Stimulated activated CD8-positive, alpha-beta memory T cell treated with anti-CD3 and anti-CD28 coated beads, Interleukin-15, amount 100 ng/mL, for 24 hours (primary cell): ENCODE results near the gene PPP1R1C.

Experiments used
- DNase-seq: peaks from one replicate; pipeline ENCODE4 v3.0.0-alpha.2; 2020; ENCODE audit warnings: low read depth

Gene PPP1R1C

DNA sequence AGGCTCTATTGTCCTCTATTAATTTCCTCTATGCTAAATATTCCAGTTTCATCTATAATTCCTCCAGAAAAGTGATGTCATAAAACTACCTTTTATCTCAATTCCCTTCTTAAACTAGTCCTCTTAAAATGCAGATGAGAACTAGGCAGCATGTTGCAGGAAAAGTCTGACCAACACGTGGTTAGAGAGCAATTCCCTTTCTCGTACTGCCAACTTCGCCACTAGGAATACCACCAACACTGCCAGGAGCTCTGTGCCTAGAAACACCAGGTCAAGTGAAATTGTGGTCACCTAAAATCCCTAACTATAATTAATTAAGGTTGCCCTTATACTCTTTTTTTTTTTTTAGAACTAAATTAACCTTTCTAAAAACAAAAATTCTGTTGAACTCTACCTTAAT lies 127.7 kb downstream of the PPP1R1C start:
- DNase-seq, result no peak

DNA sequence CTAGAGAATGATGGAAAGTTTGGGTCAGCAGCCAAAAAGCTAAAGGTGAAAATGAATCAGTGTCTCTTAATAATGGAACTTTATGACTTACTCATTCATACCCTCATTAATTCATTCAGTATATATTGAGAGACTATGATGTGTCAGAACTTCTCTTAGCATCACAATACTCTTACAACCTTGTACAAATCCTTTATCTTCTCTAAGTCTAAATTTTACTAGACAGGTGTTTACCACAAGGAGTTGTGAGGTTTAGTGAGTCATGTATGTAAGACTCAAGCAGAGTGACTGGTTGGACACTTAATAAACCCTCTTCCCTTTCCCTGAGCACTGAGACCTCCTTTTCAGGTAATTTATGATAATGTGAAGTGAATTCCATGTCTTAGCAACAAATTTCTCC lies 129.6 kb downstream of the PPP1R1C start:
- no peak for DNase-seq

DNA sequence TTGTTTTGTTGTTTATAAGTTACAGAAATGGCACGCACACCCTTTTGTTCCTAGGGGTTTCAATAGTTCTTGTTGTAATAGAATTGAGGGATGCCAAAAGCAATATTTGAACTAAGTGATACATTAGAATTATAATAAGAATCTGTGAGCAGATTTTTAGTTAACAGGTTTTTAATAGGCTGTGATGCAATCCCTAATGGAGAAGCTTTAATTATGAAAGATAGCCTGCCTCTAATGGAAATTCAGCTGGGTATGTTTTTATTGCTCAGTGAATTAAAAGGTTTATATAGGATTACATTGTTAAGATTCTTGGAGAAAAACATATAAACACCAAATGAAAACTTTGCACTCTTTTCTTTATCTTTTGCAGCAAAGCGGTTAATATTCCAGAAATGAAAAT lies 131.1 kb downstream of the PPP1R1C start:
- no peak for DNase-seq

DNA sequence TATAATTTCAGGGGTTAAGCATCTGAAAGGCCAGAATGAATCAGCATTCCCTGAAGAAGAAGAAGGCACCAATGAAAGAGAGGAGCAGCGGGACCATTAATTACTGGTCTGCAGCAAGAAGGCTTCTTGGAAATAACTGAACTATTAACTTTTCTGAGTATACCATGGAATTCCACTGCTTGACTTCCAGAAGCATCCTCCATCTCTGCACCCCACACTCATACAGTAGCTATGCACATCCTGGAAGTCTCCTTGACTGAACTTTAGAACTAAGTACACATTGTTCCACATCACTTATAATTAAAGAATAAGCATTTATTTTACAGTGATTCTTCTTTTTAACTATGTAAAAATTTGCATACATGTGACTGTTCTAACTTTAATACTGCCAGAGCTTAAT lies 131.5 kb downstream of the PPP1R1C start:
- no peak for DNase-seq

GRCh38 chr2:182128821-182129707 lies 143.4 kb downstream of the PPP1R1C start:
- DNase-seq, result no peak

GRCh38 chr2:182132605-182133004 lies 147.0 kb downstream of the PPP1R1C start:
- DNase-seq, result no peak

- DNase-seq, result no peak
Observed at GRCh38 chr2:182133195-182133891, 147.7 kb downstream of the PPP1R1C start.

DNA sequence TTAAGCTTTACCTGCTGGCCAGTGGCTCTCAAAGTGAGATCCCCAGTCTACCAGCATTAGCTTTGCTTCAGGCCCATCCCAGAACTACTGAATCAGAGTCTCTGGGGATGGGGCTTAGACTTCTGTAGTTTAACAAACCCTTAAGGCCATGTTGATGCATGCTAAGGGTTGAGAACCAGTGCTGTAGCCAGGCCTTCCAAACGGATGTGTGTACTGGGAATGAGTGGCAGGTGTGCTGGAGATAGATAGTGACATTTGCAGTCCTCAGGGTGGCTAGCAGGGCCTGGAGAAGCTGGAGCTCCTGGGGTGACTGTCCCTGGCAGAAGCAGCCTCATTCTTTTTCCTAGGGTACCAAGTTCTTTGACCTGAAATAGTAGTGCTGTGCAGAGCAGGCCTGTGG lies 148.5 kb downstream of the PPP1R1C start:
- no peak for DNase-seq

- DNase-seq, result no peak
Observed at GRCh38 chr2:182142062-182142461, 156.4 kb downstream of the PPP1R1C start.

DNA sequence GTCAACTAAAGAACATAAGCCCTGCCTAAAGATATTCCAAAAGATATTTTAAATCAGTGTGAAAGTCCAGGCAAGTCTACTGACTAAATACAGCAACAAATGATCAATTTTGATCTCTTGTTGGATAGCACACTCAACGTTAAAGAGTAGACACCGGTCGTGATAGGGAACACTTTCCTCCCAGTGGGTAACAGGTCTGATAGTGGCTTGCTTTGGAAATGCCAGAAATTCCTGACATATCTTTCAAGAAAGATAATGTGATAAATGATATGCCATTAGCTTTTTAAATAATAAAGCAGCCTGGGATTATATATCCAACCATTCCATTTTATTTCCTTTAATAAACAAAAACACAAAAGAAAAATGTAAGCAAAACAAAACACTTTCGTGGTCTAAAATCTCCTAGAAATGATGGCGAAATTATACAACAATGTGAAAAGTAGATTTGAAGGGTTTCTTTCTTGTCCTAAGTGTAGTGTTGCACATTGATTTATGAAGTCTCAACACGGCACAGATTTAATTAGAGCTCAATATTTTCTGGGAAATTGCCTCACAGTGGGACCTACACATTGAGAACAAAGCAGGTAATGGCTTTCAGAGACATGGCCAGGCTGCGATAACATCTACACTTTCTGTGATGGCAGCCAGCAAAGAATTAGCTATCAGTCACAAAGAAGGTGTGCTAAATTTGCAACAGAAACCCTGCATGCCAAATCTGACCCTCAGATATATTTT lies 158.6 kb downstream of the PPP1R1C start:
- DNase-seq, result no peak

DNA sequence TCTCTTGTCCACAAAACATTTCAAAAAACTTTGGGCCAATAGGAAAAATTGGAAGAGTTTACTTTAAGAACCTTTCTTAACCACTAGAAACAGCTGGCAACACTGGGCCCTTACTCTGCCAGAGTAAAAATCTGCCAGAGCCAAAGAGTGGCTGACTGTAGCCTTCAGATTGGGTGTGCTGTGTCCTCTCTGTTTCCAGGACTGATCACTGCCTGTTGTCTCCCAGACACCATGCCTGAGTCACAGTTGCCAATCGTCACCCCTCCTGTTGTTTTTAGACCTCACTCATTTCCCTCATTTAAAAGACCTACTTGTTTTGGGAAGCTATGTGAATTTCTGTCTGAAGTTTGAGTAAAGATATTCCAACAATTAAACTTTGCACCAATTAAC lies 159.1 kb downstream of the PPP1R1C start:
- no peak for DNase-seq

GRCh38 chr2:182148344-182148743 lies 162.7 kb downstream of the PPP1R1C start:
- DNase-seq, result no peak

DNA sequence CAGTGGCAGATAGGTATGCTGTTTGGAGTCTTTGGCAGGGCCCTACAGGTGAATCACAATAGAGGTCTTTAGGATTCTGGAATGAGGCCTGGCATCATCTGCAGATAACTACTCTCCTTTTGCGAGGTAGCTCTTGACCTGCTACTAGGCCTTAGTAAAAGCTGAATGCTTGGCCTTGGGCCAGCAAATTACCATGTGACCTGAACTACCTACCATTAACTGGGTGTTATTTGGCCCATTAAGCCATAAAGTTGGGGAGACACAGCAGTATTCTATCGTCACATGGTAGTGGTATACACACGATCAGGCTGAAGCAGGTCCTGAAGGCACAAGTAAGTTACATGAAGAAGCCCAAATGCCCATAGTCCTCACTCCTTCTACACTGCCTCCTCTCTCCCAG lies 178.2 kb downstream of the PPP1R1C start:
- no peak for DNase-seq

DNA sequence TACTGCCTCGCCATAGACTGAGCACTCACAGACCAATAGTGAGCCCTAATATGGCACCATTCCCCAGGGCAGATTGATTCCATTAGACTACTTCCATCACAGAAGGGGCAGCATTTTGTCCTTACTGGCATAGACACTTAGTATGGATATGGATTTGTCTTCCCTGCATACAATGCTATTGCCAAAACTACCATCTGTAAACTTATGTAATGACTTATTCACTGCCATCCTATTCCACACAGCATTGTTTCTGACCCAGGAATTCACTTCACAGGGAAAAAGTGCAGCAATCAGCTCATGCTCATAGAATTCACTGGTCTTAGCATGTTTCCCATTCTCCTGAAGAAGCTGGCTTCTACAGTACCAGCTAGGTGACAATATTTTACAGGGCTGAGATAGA lies 179.0 kb downstream of the PPP1R1C start:
- DNase-seq, result no peak

DNA sequence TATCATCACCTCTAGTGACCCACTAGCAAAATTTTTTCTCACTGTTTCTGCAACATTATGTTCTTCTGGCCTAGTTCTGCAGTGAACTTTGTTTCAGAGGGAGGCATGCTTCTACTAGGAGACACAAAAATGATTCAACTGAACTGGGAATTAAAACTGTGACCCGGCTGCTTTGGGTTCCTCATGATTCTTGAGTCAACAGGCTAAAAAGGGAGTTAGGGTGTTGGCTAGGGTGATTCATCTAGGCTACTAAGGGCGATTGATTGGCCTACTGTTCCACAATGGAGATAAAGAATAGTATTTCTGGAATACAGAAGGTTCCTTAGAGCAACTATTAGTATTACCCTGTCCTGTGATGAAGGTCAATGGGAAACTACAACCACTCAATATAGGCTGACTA lies 179.5 kb downstream of the PPP1R1C start:
- DNase-seq, result no peak

DNA sequence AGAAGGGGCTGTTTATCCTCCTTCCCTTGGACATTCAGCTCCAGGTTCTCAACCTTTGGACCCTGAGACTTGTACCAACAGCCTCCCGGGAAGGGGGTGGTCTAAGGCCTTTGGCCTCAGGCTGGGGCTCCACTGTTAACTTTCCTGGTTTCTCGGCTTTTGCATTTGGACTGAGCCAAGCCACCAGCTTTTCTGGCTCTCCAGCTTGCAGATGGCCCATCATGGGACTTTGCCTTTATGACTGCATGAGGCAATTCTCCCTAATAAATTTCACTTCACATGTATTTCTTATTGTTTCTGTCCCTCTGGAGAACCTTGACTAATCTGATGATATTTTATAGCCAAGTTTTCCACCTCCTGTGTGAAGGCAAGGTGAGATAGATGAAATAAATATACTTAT lies 180.8 kb downstream of the PPP1R1C start:
- DNase-seq, result no peak

- DNase-seq, result no peak
Observed at GRCh38 chr2:182166841-182167240, 181.2 kb downstream of the PPP1R1C start.
